DND-41 (cell line): Measurements from ENCODE around the gene GSAP.

Experiments used
- ATAC-seq: fragments of 200-7000 bp; cut with Tn5 transposase; 3 replicates; pipeline ENCODE4 v1.9.1; 2021; ENCODE audit warnings: low read depth; ENCODE audit not compliant: insufficient read depth
- DNase-seq: peaks from one replicate; pipeline ENCODE4 v3.0.0-alpha.2; 2020
- H2AFZ ChIP-seq: 2 replicates; pipeline ENCODE4 v1.6.0; 2012; ENCODE audit warnings: low read depth, low read length
- H3K27ac ChIP-seq: 2 replicates; pipeline ENCODE4 v1.5.1; 2012; ENCODE audit warnings: low read length, inconsistent platforms
- H3K27me3 ChIP-seq: fragments of 200-600 bp; sonication (generic); 2 replicates; pipeline ENCODE4 v1.6.0; 2012; ENCODE audit warnings: low read length, mild to moderate bottlenecking, inconsistent platforms; ENCODE audit not compliant: insufficient read depth, poor library complexity
- H3K36me3 ChIP-seq: 2 replicates; pipeline ENCODE4 v1.5.1; 2012; ENCODE audit warnings: low read length, inconsistent platforms; ENCODE audit not compliant: insufficient read depth
- H3K4me1 ChIP-seq: 2 replicates; pipeline ENCODE4 v1.5.1; 2012; ENCODE audit warnings: mild to moderate bottlenecking, low read length; ENCODE audit not compliant: insufficient read depth
- H3K4me2 ChIP-seq: 2 replicates; pipeline ENCODE4 v1.6.0; 2012; ENCODE audit warnings: mild to moderate bottlenecking, moderate library complexity, low read length, inconsistent platforms; ENCODE audit not compliant: insufficient read depth
- H3K4me3 ChIP-seq, 2 experiments: fragments of 200-600 bp in 1 of 2; shearing (Covaris generic) in 1 of 2; 2 replicates each; pipeline ENCODE4 v1.5.1; 2012 to 2016; ENCODE audit warnings: inconsistent platforms in 2 of 2, low read length in 2 of 2, mild to moderate bottlenecking in 2 of 2, low read depth in 1 of 2, moderate library complexity in 1 of 2
- H3K79me2 ChIP-seq: 2 replicates; pipeline ENCODE4 v1.6.0; 2012; ENCODE audit warnings: low read length, inconsistent platforms; ENCODE audit not compliant: insufficient read depth
- H3K9ac ChIP-seq: 2 replicates; pipeline ENCODE4 v1.6.0; 2012; ENCODE audit warnings: low read depth, mild to moderate bottlenecking, inconsistent platforms, low read length, moderate library complexity
- H3K9me3 ChIP-seq: 2 replicates; pipeline ENCODE4 v1.5.1; 2012; ENCODE audit warnings: low read length, moderate library complexity, mild to moderate bottlenecking, inconsistent platforms; ENCODE audit not compliant: insufficient read depth, severe bottlenecking
- H4K20me1 ChIP-seq: 2 replicates; pipeline ENCODE4 v1.6.0; 2012; ENCODE audit warnings: low read length; ENCODE audit not compliant: insufficient read depth
- CTCF ChIP-seq: IDR thresholded peaks from 2 replicates; pipeline ENCODE4 v1.5.1; 2012; ENCODE audit warnings: borderline replicate concordance, low read length, moderate library complexity, mild to moderate bottlenecking; ENCODE audit not compliant: poor library complexity, severe bottlenecking; ENCODE audit errors: extremely low read depth
- EZH2 ChIP-seq: IDR thresholded peaks from 3 replicates; pipeline ENCODE4 v1.6.1; 2012; ENCODE audit warnings: borderline replicate concordance, low read depth, mild to moderate bottlenecking, moderate library complexity, low read length, inconsistent platforms; ENCODE audit not compliant: severe bottlenecking

GSAP gene

GRCh38 chr7:77430927-77431326 is 14.8 kb upstream of the GSAP start:
- no peak for DNase-seq
- Histone ChIP-seq H3K4me3 (no peak overlapping the region), H3K36me3 (no peaks in the 10 kb centered on the region), H3K79me2 (no peaks in the 10 kb centered on the region), H3K27ac (no peak overlapping the region), H3K4me2 (no peak overlapping the region), H3K27me3 (no peaks in the 10 kb centered on the region), H3K4me1 (peaks cover 17% of the 10 kb centered on the region), H4K20me1 (no peaks in the 10 kb centered on the region), H3K9me3 (no peaks in the 10 kb centered on the region), H2AFZ (no peak overlapping the region), H3K9ac (no peak overlapping the region)
- no peak for TF ChIP-seq EZH2
- no peak for ATAC-seq

- Histone ChIP-seq H4K20me1 (no peaks in the 10 kb centered on the region), H3K4me1 (peaks cover 17% of the 10 kb centered on the region), H3K27me3 (no peaks in the 10 kb centered on the region), H3K9ac (no peak overlapping the region), H3K36me3 (no peaks in the 10 kb centered on the region), H3K9me3 (no peaks in the 10 kb centered on the region), H3K4me3 (no peak overlapping the region), H3K79me2 (no peaks in the 10 kb centered on the region), H3K27ac (no peak overlapping the region), H3K4me2 (peak overlapping the region; percentile 28; the same call in 1 of the 2 replicates), H2AFZ (no peak overlapping the region)
- TF ChIP-seq CTCF: no peak
- ATAC-seq: no peak
- DNase-seq: no peak
These were observed 12.7 kb upstream of the GSAP start for GRCh38 chr7:77428777-77429231.

GRCh38 chr7:77427996-77428603 is 12.0 kb upstream of the GSAP start:
- TF ChIP-seq CTCF (no peak), EZH2 (no peak)
- H3K4me1 ChIP-seq: peaks cover 17% of the 10 kb centered on the region
- no peaks in the 10 kb centered on the region for H3K36me3 ChIP-seq
- H3K4me2 ChIP-seq: peak overlapping the region; percentile 28; the same call in 1 of the 2 replicates
- H3K27ac ChIP-seq: peak overlapping the region; percentile 18; the same call in 1 of the 2 replicates
- no peaks in the 10 kb centered on the region for H4K20me1 ChIP-seq
- H3K79me2 ChIP-seq: no peaks in the 10 kb centered on the region
- H3K27me3 ChIP-seq: no peaks in the 10 kb centered on the region
- H3K9ac ChIP-seq: no peak overlapping the region
- no peak overlapping the region for H2AFZ ChIP-seq
- no peak overlapping the region for H3K4me3 ChIP-seq
- peak; percentile 51 for DNase-seq
- no peaks in the 10 kb centered on the region for H3K9me3 ChIP-seq
- ATAC-seq: peak; percentile 88

GRCh38 chr7:77426521-77427051 is 10.4 kb upstream of the GSAP start:
- Histone ChIP-seq H4K20me1 (no peaks in the 10 kb centered on the region), H3K9me3 (no peaks in the 10 kb centered on the region), H3K27me3 (no peaks in the 10 kb centered on the region), H2AFZ (no peak overlapping the region), H3K4me1 (peaks cover 17% of the 10 kb centered on the region), H3K27ac (no peak overlapping the region), H3K79me2 (no peaks in the 10 kb centered on the region), H3K36me3 (no peaks in the 10 kb centered on the region), H3K4me2 (no peak overlapping the region), H3K4me3 (no peak overlapping the region), H3K9ac (no peak overlapping the region)
- TF ChIP-seq CTCF: no peak
- TF ChIP-seq EZH2: no peak
- DNase-seq: no peak
- ATAC-seq: no peak
